ENCODE results near the gene DOCK11.

DNA sequence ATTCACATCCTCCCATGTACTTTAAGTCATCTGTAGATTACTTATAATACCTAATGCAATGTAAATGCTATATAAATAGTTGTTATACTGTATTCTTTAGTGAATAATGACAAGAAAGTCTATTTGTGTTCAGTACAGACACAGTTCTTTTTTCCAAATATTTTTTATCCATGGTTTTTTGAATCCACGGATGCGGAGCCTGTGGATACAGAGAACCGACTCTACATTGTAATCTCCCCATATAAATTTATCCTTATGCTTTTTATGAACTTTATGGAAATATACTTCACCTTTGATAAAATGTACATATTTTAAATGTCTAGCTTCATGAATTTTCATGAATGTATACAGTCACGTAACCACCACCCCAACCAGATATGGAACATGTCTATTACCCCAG is 88.2 kb downstream of the DOCK11 start:
- TF ChIP-seq ZNF157 (tag by site-specific recombination; IDR thresholded peaks at IDR 0.05) (no peak), ZNF239 (tag by site-specific recombination; IDR thresholded peaks at IDR 0.05) (no peak), YY1 (tag by site-specific recombination; IDR thresholded peaks at IDR 0.05) (no peak)
- TF ChIP-seq, protein P1, sequence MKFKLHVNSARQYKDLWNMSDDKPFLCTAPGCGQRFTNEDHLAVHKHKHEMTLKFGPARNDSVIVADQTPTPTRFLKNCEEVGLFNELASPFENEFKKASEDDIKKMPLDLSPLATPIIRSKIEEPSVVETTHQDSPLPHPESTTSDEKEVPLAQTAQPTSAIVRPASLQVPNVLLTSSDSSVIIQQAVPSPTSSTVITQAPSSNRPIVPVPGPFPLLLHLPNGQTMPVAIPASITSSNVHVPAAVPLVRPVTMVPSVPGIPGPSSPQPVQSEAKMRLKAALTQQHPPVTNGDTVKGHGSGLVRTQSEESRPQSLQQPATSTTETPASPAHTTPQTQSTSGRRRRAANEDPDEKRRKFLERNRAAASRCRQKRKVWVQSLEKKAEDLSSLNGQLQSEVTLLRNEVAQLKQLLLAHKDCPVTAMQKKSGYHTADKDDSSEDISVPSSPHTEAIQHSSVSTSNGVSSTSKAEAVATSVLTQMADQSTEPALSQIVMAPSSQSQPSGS (tag by site-specific recombination; IDR thresholded peaks at IDR 0.05; ENCODE audit: low read depth) = no peak
- TF ChIP-seq, protein P2, sequence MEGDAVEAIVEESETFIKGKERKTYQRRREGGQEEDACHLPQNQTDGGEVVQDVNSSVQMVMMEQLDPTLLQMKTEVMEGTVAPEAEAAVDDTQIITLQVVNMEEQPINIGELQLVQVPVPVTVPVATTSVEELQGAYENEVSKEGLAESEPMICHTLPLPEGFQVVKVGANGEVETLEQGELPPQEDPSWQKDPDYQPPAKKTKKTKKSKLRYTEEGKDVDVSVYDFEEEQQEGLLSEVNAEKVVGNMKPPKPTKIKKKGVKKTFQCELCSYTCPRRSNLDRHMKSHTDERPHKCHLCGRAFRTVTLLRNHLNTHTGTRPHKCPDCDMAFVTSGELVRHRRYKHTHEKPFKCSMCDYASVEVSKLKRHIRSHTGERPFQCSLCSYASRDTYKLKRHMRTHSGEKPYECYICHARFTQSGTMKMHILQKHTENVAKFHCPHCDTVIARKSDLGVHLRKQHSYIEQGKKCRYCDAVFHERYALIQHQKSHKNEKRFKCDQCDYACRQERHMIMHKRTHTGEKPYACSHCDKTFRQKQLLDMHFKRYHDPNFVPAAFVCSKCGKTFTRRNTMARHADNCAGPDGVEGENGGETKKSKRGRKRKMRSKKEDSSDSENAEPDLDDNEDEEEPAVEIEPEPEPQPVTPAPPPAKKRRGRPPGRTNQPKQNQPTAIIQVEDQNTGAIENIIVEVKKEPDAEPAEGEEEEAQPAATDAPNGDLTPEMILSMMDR (tag by site-specific recombination; IDR thresholded peaks at IDR 0.05) = no peak
- TF ChIP-seq, protein P3, sequence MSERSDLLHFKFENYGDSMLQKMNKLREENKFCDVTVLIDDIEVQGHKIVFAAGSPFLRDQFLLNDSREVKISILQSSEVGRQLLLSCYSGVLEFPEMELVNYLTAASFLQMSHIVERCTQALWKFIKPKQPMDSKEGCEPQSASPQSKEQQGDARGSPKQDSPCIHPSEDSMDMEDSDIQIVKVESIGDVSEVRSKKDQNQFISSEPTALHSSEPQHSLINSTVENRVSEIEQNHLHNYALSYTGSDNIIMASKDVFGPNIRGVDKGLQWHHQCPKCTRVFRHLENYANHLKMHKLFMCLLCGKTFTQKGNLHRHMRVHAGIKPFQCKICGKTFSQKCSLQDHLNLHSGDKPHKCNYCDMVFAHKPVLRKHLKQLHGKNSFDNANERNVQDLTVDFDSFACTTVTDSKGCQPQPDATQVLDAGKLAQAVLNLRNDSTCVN (tag by site-specific recombination; optimal IDR thresholded peaks at IDR 0.05) = no peak
- TF ChIP-seq, protein P4, sequence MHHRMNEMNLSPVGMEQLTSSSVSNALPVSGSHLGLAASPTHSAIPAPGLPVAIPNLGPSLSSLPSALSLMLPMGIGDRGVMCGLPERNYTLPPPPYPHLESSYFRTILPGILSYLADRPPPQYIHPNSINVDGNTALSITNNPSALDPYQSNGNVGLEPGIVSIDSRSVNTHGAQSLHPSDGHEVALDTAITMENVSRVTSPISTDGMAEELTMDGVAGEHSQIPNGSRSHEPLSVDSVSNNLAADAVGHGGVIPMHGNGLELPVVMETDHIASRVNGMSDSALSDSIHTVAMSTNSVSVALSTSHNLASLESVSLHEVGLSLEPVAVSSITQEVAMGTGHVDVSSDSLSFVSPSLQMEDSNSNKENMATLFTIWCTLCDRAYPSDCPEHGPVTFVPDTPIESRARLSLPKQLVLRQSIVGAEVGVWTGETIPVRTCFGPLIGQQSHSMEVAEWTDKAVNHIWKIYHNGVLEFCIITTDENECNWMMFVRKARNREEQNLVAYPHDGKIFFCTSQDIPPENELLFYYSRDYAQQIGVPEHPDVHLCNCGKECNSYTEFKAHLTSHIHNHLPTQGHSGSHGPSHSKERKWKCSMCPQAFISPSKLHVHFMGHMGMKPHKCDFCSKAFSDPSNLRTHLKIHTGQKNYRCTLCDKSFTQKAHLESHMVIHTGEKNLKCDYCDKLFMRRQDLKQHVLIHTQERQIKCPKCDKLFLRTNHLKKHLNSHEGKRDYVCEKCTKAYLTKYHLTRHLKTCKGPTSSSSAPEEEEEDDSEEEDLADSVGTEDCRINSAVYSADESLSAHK (tag by site-specific recombination; IDR thresholded peaks at IDR 0.05) = no peak
- TF ChIP-seq, protein P5, sequence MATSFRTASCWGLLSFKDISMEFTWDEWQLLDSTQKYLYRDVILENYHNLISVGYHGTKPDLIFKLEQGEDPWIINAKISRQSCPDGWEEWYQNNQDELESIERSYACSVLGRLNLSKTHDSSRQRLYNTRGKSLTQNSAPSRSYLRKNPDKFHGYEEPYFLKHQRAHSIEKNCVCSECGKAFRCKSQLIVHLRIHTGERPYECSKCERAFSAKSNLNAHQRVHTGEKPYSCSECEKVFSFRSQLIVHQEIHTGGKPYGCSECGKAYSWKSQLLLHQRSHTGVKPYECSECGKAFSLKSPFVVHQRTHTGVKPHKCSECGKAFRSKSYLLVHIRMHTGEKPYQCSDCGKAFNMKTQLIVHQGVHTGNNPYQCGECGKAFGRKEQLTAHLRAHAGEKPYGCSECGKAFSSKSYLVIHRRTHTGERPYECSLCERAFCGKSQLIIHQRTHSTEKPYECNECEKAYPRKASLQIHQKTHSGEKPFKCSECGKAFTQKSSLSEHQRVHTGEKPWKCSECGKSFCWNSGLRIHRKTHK (tag by site-specific recombination; IDR thresholded peaks at IDR 0.05) = no peak

Data from HEK293 (cell line).